Measurements from ENCODE around the gene COL4A4.

The COL4A4 gene

GRCh38 chr2:226978300-226978699 is 185.7 kb downstream of the COL4A4 start:
- DNase-seq: no peak

DNA sequence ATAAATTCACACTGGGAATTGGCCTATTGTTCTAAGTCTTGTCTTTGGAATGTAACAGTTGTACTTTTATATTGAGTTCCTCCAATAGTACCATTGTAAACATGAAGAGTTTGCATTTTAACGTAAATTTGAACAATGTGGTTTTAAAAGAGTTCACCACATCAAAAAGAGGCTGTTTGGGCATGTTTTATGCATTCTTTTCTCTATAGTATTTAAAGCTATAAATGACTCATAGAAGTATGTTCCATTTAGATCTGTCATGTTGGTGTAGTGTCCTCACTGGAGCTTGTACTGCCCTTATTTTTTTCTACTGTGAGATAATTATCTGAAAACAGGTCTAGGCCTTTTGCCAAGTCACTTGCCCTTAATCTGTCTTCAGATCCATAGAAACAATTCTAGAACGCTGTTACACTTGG is 186.2 kb downstream of the COL4A4 start:
- no peak for DNase-seq

GRCh38 chr2:226973816-226974215 is 190.2 kb downstream of the COL4A4 start:
- DNase-seq: no peak

DNA sequence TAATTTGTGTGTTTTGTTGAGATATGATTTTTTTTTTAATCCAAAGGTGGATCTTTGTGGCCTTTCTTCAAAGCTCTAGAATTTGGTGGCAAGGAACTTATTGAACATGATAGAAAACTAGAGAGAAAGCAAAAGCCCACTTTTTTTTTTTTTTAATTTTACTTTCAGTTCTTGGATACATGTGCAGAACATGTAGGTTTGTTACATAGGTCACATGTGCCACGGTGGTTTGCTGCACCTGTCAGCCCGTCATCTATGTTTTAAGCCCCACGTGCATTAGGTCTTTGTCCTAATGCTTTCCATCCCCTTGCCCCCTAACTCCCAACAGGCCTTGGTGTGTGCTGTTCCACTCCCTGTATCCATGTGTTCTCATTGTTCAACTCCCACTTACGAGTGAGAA is 192.2 kb downstream of the COL4A4 start:
- DNase-seq: no peak

GRCh38 chr2:226971084-226971483 is 192.9 kb downstream of the COL4A4 start:
- DNase-seq: no peak

DNA sequence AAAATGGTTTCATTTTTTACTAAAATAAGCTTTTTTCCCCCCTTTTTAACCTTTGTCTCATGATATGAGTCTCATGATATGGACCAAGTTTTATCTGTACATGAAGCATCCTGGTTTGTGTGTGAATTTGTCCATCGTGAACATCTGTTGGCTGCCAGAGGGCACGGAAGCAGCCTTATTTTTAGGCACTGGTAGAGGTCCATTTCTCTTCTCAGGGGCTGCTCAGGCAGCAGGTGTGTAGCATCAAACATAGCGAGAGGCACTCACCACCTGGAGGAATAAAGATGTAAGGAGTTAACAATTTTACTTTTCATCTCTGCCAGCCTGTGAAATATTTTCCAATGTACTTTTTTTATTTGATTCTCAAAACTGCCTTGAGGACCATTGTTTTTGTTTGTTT is 193.6 kb downstream of the COL4A4 start:
- DNase-seq: no peak

- DNase-seq: no peak
Measured at GRCh38 chr2:226969417-226970080, 194.5 kb downstream of the COL4A4 start.

DNA sequence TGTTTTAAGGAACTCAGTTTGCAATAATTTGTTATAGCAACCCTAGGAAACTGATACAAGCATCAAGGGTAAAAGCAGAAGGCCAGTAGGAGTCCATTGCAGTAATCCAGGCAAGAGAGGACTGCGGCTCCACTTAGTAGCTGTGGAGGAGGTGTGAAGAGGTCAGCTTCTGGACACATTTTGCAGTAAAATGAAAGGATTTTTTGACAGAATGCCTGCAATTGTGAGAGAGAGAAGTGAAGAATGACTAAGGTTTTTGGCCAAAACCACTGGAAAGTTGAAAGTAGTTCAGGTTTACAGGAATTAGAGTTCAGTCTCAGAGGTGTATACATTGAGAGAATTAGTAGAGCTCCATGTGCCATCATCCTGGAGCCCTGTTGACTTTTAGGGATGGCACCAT is 198.6 kb downstream of the COL4A4 start:
- no peak for DNase-seq

GRCh38 chr2:226963528-226963927 is 200.5 kb downstream of the COL4A4 start:
- DNase-seq: no peak

- no peak for DNase-seq
Measured at GRCh38 chr2:226962176-226962773, 201.7 kb downstream of the COL4A4 start.

- no peak for DNase-seq
Measured at GRCh38 chr2:226959418-226959817, 204.6 kb downstream of the COL4A4 start.

GRCh38 chr2:226956659-226957058 is 207.3 kb downstream of the COL4A4 start:
- no peak for DNase-seq

DNA sequence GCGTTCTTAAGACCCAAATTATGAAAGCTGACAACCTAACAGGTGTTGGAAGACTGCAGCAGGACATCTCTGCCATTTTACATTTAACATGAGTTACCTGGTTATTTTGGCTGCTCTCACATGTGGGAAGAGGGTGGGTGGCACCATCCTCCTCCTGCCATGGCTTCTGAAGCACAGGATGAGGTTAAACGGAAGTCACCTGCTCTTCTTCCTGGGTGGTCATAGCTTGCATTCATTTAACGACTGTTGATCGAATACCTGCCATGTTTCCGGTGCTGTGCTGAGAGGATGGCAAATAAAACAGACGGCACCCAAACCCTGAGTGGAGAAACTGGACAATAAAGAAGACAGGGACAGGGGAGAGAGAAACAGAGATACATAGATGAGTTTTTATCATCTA is 210.2 kb downstream of the COL4A4 start:
- DNase-seq: no peak

DNA sequence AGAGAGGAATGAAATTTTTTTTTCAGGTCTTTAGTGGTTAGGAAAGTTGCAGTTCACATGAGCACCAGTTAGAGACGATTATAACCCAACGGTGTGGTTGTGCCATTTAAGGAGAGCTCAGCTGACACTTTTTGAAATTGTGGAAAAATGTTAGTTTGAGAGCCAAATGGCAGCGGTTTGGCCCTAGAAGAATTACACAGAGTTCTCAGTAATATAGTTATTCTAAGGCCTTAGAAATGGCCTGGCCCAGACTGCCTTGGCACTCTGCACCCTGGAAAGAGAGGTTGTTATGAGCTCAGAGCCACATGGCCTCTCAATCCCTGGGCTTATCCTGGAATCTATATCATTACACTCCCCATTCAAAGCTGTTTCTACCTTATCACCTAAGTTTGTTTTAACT is 210.8 kb downstream of the COL4A4 start:
- no peak for DNase-seq
